Uterus (tissue), 4 donors: ENCODE measurements around the gene CMTR1. TPM values are rescaled to one million over a fixed set of nuclear protein-coding genes. Genes with fewer than 3 reads are reported as not detected.

Source experiments
- DNase-seq, 2 donors: peaks; one replicate each; pipeline ENCODE4 v3.0.0-alpha.2; 2019 to 2020
- H3K27ac ChIP-seq, 2 donors: fragments of 200-600 bp; sonication (generic); 1 replicate in 1 of 2; 2 replicates in 1 of 2; pipeline ENCODE4 v1.5.1; 2016 to 2018
- H3K27me3 ChIP-seq, 2 donors: fragments of 200-600 bp; sonication (generic); one replicate each; pipeline ENCODE4 v1.5.1; 2018 to 2019; ENCODE audit warnings: control low read depth in 1 of 2
- H3K36me3 ChIP-seq, 2 donors: fragments of 200-600 bp; sonication (generic); one replicate each; pipeline ENCODE4 v1.5.1; 2019; ENCODE audit warnings: control low read depth in 1 of 2
- H3K4me1 ChIP-seq, 2 donors: fragments of 200-600 bp; sonication (generic); one replicate each; pipeline ENCODE4 v1.5.1; 2018 to 2019; ENCODE audit warnings: control low read depth in 1 of 2
- H3K4me3 ChIP-seq, 2 donors: fragments of 200-600 bp; sonication (generic); 1 replicate in 1 of 2; 2 replicates in 1 of 2; pipeline ENCODE4 v1.5.1; 2018 to 2019; ENCODE audit warnings: mild to moderate bottlenecking in 1 of 2
- H3K9me3 ChIP-seq, 2 donors: fragments of 200-600 bp; sonication (generic); one replicate each; pipeline ENCODE4 v1.5.1; 2019; ENCODE audit warnings: control low read depth in 1 of 2
- CTCF ChIP-seq, 4 experiments: fragments of 200-600 bp in 2 of 4; fragments of 450-650 bp in 2 of 4; sonication (generic) in 2 of 4; IDR thresholded peaks; one replicate each; pipeline ENCODE4 v1.5.1; 2016 to 2019; ENCODE audit warnings: antibody characterized with exemption in 4 of 4, mild to moderate bottlenecking in 2 of 4, moderate library complexity in 1 of 4
- POLR2A ChIP-seq, 2 donors: fragments of 450-650 bp; IDR thresholded peaks; one replicate each; pipeline ENCODE4 v1.6.1; 2016; ENCODE audit warnings: antibody characterized with exemption in 2 of 2, mild to moderate bottlenecking in 1 of 2, moderate library complexity in 1 of 2
- intact Hi-C: fragments of 100-400 bp; cut with DNase I; formaldehyde crosslinking; loops from one replicate; pipeline ENCODE4 v1.15.1; 2023; ENCODE audit warnings: low total_unique reads
- total RNA-seq, 4 donors: library from RNA; depleted of rRNA in 3 of 4; stranded (reverse); fragments of >200 nt in 3 of 4; gene quantifications; one replicate each; pipeline versions ENCODE4 v1.1.0 to v1.2.4, GENCODE V29; 2014 to 2023
- donor health status: DM: yes; HTN: yes; CAD: no.

CMTR1 gene
- total RNA-seq, 4 donors from 2014 or later, result 5.9 to 54.9 (median 31.0) TPM

GRCh38 chr6:37406726-37407341, 26.2 kb upstream of the CMTR1 start:
- Histone ChIP-seq H3K36me3 (no peaks in the 10 kb centered on the region), H3K27me3 (no peaks in the 10 kb centered on the region), H3K27ac (no peak overlapping the region), H3K9me3 (no peaks in the 10 kb centered on the region), H3K4me3 (no peak overlapping the region), H3K4me1 (no peaks in the 10 kb centered on the region)
- TF ChIP-seq POLR2A (IDR thresholded peaks at IDR 0.05) (no peak), CTCF (IDR thresholded peaks at IDR 0.05) (no peak)
- DNase-seq, result no peak
- intact Hi-C loops, result no loop called here

- DNase-seq, result no peak
These were observed 25.1 kb upstream of the CMTR1 start for GRCh38 chr6:37407948-37408347.

GRCh38 chr6:37409501-37409900, 23.5 kb upstream of the CMTR1 start:
- no peaks in the 10 kb centered on the region for H3K27me3 ChIP-seq
- H3K9me3 ChIP-seq, result no peaks in the 10 kb centered on the region
- intact Hi-C loops, result no loop called here
- no peak overlapping the region for H3K4me3 ChIP-seq
- no peaks in the 10 kb centered on the region for H3K36me3 ChIP-seq
- DNase-seq, result no peak
- TF ChIP-seq CTCF (IDR thresholded peaks at IDR 0.05) (no peak), POLR2A (IDR thresholded peaks at IDR 0.05) (no peak)
- no peaks in the 10 kb centered on the region for H3K4me1 ChIP-seq
- no peak overlapping the region for H3K27ac ChIP-seq

More at GRCh38 chr6:37407948-37408347, 25.1 kb upstream of the CMTR1 start:
- no peak for TF ChIP-seq CTCF (IDR thresholded peaks at IDR 0.05)
- intact Hi-C loops, result no loop called here
- H3K4me3 ChIP-seq, result no peak overlapping the region
- H3K9me3 ChIP-seq, result no peaks in the 10 kb centered on the region
- H3K27ac ChIP-seq, result no peak overlapping the region
- H3K36me3 ChIP-seq, result no peaks in the 10 kb centered on the region
- H3K27me3 ChIP-seq, result no peaks in the 10 kb centered on the region
- H3K4me1 ChIP-seq, result no peaks in the 10 kb centered on the region

- Histone ChIP-seq H3K36me3 (no peaks in the 10 kb centered on the region), H3K4me3 (no peak overlapping the region), H3K9me3 (no peaks in the 10 kb centered on the region), H3K27me3 (no peaks in the 10 kb centered on the region), H3K4me1 (no peaks in the 10 kb centered on the region), H3K27ac (no peak overlapping the region)
- TF ChIP-seq CTCF (IDR thresholded peaks at IDR 0.05) (no peak), POLR2A (IDR thresholded peaks at IDR 0.05) (no peak)
- DNase-seq, result no peak
- intact Hi-C loops, result no loop called here
These were observed 15.6 kb upstream of the CMTR1 start for GRCh38 chr6:37417393-37417792.

GRCh38 chr6:37418722-37419121, 14.3 kb upstream of the CMTR1 start:
- no peak for DNase-seq
- Histone ChIP-seq H3K36me3 (no peaks in the 10 kb centered on the region), H3K4me3 (no peak overlapping the region), H3K4me1 (no peaks in the 10 kb centered on the region), H3K27ac (no peak overlapping the region), H3K9me3 (no peaks in the 10 kb centered on the region), H3K27me3 (no peaks in the 10 kb centered on the region)
- no peak for TF ChIP-seq POLR2A (IDR thresholded peaks at IDR 0.05)
- TF ChIP-seq CTCF (IDR thresholded peaks at IDR 0.05), result no peak
- intact Hi-C loops, result no loop called here
